Measurements from ENCODE around the gene FAM186B.

FAM186B gene

GRCh38 chr12:49554266-49554665 lies 51.2 kb downstream of the FAM186B start:
- no peak for DNase-seq (ENCODE audit: extremely low read depth, low read depth)

GRCh38 chr12:49553512-49554088 lies 51.8 kb downstream of the FAM186B start:
- TF ChIP-seq, protein P1, sequence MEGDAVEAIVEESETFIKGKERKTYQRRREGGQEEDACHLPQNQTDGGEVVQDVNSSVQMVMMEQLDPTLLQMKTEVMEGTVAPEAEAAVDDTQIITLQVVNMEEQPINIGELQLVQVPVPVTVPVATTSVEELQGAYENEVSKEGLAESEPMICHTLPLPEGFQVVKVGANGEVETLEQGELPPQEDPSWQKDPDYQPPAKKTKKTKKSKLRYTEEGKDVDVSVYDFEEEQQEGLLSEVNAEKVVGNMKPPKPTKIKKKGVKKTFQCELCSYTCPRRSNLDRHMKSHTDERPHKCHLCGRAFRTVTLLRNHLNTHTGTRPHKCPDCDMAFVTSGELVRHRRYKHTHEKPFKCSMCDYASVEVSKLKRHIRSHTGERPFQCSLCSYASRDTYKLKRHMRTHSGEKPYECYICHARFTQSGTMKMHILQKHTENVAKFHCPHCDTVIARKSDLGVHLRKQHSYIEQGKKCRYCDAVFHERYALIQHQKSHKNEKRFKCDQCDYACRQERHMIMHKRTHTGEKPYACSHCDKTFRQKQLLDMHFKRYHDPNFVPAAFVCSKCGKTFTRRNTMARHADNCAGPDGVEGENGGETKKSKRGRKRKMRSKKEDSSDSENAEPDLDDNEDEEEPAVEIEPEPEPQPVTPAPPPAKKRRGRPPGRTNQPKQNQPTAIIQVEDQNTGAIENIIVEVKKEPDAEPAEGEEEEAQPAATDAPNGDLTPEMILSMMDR (IDR thresholded peaks at IDR 0.05; ENCODE audit: low read depth, low read length), result peak; percentile 12
- no peak for DNase-seq (ENCODE audit: extremely low read depth, low read depth)

More at GRCh38 chr12:49554266-49554665, 51.2 kb downstream of the FAM186B start:
- TF ChIP-seq, protein P1 (IDR thresholded peaks at IDR 0.05; ENCODE audit: low read depth, low read length), result no peak

- TF ChIP-seq, protein P1 (IDR thresholded peaks at IDR 0.05; ENCODE audit: low read depth, low read length), result no peak
- DNase-seq (ENCODE audit: extremely low read depth, low read depth), result no peak
Observed at GRCh38 chr12:49552899-49553298, 52.5 kb downstream of the FAM186B start.

GRCh38 chr12:49552425-49552824 lies 53.0 kb downstream of the FAM186B start:
- no peak for DNase-seq (ENCODE audit: extremely low read depth, low read depth)
- TF ChIP-seq, protein P1 (IDR thresholded peaks at IDR 0.05; ENCODE audit: low read depth, low read length), result no peak

DNA sequence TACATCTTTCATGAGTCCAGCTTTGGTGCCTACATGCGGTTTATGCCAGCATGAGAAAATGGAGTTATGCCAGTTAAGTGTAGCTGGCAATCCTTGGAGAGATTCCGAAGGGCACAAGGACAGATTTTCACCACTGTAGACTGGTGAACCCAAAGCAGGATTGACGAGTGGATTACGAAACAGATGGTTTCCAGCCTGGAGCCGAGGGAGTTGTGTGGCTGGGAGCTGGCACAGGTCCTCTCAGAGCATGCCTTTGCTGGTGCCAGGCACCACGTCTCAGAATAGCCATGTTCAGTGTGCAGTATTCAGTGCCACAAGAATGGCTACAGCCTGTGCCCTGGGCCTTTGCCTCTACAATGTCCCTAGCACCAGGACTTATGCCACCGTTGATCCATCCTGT lies 53.4 kb downstream of the FAM186B start:
- no peak for DNase-seq (ENCODE audit: extremely low read depth, low read depth)
- TF ChIP-seq, protein P1 (IDR thresholded peaks at IDR 0.05; ENCODE audit: low read depth, low read length), result no peak

- DNase-seq (ENCODE audit: extremely low read depth, low read depth), result no peak
- TF ChIP-seq, protein P1 (IDR thresholded peaks at IDR 0.05; ENCODE audit: low read depth, low read length), result no peak
Observed at GRCh38 chr12:49550693-49551252, 54.7 kb downstream of the FAM186B start.

DNA sequence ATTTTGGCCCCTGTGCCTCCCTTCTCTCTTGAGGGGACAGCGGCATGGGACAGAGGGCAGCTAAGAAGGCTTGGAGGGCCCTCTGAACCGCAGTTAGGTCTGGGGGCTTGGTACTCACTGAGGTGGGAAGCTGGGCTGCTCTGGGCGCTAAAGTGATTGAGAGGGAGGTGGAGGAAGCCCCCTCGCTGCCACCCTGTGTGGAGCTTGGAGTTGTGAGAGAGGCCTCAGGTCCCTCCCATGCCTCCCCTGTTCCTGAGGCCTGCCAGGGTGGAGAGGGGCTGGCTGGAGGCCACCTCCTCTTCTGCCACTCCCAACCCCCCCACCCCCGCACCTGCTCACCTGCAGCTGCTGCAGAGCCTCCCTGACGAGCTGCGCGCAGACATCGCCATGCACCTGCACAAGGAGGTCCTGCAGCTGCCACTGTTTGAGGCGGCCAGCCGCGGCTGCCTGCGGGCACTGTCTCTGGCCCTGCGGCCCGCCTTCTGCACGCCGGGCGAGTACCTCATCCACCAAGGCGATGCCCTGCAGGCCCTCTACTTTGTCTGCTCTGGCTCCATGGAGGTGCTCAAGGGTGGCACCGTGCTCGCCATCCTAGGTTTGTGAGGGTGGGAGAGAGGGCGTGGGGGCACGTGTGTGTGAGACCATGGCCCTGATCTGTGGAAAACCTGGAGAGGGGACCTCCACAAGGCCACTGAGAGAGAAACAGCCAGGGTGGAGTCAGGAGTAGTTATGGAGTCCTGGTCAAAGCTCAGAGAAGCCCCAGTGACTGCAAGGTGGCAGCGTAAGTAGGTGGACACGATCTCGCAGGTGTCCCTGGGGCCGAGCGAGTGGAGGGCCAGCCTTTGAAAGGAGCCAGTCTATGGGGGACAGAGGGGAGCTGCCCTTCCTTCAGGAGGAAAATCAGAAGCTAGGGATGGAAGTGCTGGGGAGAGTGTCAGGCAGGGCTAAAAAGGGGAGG lies 55.4 kb downstream of the FAM186B start:
- no peak for DNase-seq (ENCODE audit: extremely low read depth, low read depth)
- TF ChIP-seq, protein P1 (IDR thresholded peaks at IDR 0.05; ENCODE audit: low read depth, low read length), result no peak

Measured in AG09319 (cell line).